ENCODE results near the gene HOXB9. TPM values are rescaled to one million over a fixed set of nuclear protein-coding genes. Genes with fewer than 3 reads are reported as not detected.

HOXB9 gene
- total RNA-seq, 1 donor from 2014 or later, result 0.58 TPM

- DNase-seq (ENCODE audit: low spot score), result no peak
Measured at GRCh38 chr17:48639982-48640857, 14.1 kb upstream of the HOXB9 start.

GRCh38 chr17:48639136-48639535 is 13.0 kb upstream of the HOXB9 start:
- DNase-seq (ENCODE audit: low spot score), result no peak

DNA sequence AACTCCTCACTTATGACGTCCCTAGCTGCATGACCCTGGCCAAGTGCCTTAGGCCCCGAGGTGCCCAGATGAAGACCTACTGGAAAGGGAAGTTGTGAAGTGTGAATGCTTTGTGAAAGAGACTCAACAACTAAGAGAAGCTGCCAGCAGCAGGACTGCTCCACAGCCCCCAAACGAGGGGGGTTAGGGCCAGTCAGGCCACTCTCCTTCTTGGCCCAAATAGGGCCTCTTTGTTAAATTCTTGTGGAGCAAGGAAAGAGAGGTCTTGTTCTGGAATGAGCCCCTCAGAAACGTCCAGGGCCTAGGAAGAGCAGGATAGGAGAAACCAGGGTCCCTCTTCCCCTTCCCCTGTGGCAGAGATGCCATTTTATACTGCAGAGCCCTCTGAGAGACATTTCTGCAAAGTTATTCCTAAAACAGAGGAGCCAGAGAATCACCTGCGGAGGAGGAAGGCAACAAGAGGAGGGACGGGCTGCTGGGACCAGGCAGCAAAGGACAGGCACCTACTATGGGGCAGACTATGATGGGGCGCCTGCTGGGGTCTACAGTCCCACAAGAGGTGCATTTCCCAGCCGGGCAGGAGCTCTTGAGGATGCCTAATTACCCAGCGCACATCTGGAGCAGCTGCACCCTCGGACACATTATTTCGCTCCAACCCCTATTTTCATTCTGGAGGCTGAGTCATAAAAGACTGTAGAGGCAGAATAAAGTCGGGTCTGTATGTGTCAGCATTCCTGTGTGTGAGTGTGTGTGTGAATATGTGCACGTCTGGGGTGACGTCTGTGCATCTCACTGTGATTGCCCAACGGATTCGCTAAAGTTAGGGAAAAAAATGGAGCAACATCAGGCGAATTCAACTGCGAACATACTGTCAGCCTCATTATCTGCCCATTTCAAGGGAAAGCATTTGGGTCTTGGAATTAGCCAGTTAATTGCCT is 11.4 kb upstream of the HOXB9 start:
- DNase-seq (ENCODE audit: low spot score), result no peak

- DNase-seq (ENCODE audit: low spot score), result no peak
Measured at GRCh38 chr17:48636177-48637018, 10.2 kb upstream of the HOXB9 start.

DNA sequence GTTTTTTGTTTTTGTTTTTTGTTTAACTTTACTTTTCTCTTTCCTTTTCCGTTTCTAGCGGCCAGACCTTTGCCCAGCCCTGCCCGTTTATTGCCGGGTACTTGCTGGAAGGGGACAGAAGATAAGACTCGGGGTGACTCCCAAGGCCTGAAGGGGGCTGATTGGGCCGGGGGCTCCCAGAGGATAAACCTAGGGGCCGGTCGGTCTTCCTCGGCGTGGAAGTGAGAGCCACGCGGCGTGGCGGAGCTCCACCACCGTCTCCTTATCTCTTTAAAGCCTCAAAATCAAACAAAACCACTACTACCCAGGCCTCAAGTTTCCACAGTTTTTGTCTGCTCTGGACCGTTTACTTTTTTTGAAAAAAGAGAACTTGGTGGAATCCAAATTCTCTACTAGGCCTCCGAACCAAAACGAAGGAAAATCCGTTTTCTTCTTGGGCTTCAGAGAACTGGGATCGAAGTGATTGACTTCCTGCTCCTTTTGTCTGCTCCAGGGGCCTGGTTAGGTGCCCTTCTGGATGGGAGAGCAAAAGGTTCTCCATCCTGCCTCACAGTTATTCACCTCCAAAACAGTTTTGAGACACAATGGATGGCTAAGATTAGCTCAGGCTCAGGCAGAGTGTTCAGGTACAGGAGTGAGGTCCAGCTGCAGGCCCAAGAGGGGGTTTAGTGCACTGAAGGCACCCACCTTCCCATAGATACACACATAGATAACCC is 8.5 kb upstream of the HOXB9 start:
- no peak for DNase-seq (ENCODE audit: low spot score)

GRCh38 chr17:48633266-48633677 is 7.1 kb upstream of the HOXB9 start:
- DNase-seq (ENCODE audit: low spot score), result no peak

DNA sequence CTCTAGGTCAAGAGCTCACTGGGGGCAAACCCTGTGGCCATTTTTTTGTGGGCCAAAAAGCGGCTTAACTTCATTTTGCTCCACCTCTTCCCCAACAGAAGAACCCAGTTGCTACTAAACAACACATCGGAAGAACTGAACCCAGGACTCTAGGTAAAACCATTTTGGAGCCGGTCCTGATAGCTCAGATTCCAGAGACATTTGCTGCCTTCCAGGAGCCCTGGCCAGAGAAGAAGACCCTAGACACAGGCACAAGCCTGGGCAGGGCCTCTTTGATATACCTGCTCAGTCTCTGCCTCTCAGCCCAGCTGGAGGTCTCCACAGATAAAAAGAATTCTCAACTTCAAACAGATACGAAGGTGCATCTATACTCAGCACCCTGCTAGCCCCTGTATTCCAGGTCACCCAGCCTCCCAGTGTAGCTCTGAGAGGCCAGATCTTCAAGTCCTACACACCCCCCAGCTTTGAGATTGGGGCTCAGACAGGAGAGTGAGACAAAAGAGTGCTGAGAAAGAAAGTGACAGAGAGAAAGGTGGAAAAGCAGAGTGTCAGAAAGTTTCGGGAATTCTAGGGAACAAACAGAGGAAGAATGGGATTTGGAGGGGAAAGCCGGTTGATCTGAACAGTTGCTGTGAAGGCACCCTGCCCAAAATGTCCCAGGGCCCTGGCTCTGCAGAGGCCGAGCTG is 6.6 kb upstream of the HOXB9 start:
- DNase-seq (ENCODE audit: low spot score), result no peak

DNA sequence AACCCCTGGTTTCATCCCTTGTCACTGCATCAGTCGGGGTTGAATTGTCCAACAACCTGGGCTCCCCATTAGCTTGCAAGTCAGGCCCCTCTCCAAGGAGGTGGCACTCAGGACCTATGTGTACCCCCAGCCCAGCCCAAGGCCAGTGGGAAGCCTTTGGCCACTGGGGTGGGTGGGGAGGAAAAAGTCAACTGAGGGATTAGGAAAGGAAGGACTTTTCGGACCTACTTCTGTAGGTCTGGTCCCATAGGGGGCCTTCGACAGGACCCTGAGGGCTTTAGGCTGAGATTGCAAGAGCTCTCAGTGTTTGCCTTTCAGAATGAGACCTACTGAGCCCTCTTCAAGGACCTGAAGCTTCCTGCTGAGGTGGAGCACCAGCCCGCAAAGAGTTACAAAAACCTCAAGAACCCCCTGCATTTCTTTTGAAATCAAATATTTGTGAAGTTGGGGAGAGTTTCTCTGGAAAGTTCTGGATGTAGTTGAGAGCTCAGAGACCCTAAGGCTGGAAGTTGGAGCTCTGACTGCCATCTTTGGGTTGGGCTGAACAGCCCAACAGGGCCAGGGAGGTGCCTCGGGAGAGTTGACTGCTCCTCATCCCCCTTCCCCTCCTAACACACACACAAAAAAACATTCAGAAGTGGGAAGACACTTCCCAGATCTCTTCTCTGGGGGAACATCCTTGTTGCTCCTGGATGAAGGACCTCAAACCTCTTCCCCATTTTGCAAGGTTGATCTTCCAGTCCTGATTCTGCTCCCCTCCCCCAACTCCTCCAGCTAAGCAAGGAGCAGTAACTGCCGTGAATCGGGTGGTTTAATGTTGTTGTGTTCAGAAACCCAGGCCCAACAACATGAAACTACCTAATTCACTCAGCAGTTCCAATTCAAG is 5.8 kb upstream of the HOXB9 start:
- DNase-seq (ENCODE audit: low spot score), result no peak

DNA sequence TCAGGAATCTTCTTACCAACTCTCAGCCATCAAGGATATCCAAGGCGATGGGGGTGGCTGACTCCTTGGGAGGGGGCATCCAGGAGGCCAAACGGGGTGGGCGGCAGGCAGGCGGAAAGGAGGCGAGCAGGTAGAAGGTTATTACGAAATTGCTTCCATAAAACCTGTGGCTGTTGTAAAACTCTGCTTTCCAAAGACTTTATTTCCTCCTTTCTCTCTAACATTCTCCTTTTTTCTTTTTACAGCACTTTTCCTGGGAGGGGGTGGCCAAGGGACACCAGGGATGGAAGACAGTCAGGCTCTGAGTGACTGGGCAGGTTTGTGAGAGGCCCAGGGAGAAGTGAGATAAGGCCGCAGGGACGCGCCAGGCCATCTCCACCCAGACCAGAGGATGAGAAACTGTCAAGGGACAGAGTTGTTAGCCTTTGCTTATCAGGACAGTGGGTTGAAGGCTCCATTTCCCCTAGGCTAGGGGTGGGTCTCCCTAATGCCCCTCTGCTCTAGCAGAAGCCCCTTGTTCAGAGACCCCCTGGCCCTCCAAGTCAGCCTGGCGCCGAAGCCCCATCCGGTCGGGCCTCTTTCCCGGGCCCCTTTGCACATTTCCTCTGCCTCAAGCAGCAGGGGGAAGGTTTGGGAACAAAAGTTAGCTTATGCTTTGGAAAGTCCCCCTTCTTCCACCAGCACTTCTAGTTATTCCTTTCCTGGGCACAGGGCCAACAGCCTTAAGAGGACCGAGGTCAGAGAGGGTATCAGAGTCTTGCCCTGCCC is 5.0 kb upstream of the HOXB9 start:
- DNase-seq (ENCODE audit: low spot score), result no peak

DNA sequence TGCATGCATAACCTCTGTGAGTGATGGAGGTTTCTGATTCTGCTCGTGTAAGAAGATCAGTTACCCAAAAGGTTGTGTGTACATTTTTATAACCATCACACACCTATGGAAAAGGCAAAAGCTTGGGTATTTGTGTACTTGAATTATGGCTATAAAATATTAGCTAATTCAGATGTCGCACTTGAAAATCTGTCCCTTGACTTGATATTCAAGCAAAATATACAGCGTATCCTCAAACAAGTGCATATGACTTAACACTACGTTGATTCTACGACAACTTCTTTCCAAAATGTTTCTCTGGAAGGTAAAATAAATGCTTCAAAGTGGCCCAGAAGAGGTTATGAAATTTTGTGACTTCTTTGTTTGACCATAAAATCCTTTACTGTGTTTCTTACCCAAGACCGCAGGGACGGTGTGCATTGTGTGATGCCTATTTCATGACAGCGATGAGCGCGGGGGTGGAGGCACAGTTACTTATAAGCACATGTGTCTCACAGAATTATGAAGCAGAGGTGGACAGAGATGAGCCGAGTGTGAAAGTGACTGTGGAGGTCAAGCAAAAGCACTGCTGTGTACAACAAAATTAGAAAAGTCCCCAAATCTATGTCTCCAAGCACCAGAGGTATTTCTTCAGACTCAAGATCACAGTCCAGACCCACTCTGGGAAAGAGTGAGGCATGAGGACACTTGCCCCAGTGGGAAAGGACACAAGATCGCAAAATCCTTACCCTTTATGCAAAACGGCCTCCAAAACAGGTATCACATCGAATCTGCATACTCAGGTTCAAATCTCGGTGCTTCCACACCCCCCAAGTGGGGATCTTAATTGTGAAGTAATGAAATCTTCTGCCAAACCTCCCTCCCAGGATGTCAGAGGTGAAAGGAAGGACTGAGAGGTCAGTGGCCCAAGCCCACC is 4.1 kb upstream of the HOXB9 start:
- DNase-seq (ENCODE audit: low spot score), result no peak

- DNase-seq (ENCODE audit: low spot score), result no peak
Measured at GRCh38 chr17:48629411-48629759, 3.2 kb upstream of the HOXB9 start.

GRCh38 chr17:48628649-48629410 is 2.7 kb upstream of the HOXB9 start:
- DNase-seq (ENCODE audit: low spot score), result no peak

- no peak for DNase-seq (ENCODE audit: low spot score)
Measured at GRCh38 chr17:48627623-48628521, 1.7 kb upstream of the HOXB9 start.

- no peak for DNase-seq (ENCODE audit: low spot score)
Measured at GRCh38 chr17:48627118-48627597, 1.0 kb upstream of the HOXB9 start.
